Ovary (tissue), 3 donors: Measurements from ENCODE around the gene CNNM2.

Experiments used
- EP300 ChIP-seq: sonication (generic); formaldehyde crosslinking; IDR thresholded peaks from one replicate; pipeline ENCODE4 v1.6.1; 2017; ENCODE audit warnings: antibody characterized with exemption
- TF ChIP-seq, protein P1 (sequence below), 3 donors: fragments of 450-650 bp in 2 of 3; fragments of 200-600 bp in 1 of 3; IDR thresholded peaks; one replicate each; pipeline versions ENCODE4 v1.5.1 to v1.8.0; 2016 to 2022; ENCODE audit warnings: antibody characterized with exemption in 3 of 3, mild to moderate bottlenecking in 1 of 3
- donor health status: DM: no; HTN: no; CAD: no.

DNA sequence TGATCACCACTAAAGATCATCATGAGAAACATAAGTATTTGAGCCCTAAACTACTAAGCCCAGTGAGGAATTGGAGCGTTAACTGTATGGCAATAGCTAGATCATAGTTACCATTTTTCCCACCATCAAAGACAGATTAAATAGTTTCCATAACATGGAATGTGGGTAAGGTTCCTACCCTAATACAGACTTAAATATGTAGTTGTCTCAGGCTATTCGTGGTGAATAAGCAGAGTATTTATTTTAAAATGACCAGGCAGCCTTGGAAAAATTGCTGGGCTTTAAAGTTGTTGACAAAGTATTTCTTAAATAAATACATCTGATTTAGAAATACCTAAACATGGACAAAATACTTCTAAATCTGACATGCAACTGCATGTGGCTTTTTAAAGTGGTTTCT lies 168.2 kb downstream of the CNNM2 start:
- TF ChIP-seq, protein P1, sequence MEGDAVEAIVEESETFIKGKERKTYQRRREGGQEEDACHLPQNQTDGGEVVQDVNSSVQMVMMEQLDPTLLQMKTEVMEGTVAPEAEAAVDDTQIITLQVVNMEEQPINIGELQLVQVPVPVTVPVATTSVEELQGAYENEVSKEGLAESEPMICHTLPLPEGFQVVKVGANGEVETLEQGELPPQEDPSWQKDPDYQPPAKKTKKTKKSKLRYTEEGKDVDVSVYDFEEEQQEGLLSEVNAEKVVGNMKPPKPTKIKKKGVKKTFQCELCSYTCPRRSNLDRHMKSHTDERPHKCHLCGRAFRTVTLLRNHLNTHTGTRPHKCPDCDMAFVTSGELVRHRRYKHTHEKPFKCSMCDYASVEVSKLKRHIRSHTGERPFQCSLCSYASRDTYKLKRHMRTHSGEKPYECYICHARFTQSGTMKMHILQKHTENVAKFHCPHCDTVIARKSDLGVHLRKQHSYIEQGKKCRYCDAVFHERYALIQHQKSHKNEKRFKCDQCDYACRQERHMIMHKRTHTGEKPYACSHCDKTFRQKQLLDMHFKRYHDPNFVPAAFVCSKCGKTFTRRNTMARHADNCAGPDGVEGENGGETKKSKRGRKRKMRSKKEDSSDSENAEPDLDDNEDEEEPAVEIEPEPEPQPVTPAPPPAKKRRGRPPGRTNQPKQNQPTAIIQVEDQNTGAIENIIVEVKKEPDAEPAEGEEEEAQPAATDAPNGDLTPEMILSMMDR (IDR thresholded peaks at IDR 0.05), result no peak
- no peak for TF ChIP-seq EP300
